GM23338 (cell line): ENCODE measurements around the gene ZNF532. TPM values are rescaled to one million over a fixed set of nuclear protein-coding genes. Genes with fewer than 3 reads are reported as not detected.

ENCODE experiments used
- ATAC-seq: fragments of 200-7000 bp; cut with Tn5 transposase; 3 replicates; pipeline ENCODE4 v1.9.1; 2020
- DNase-seq: peaks from one replicate; pipeline ENCODE4 v3.0.0-alpha.2; 2015; ENCODE audit warnings: low spot score
- H2AFZ ChIP-seq: fragments of 200-600 bp; sonication (generic); 2 replicates; pipeline ENCODE4 v1.8.0; 2016; ENCODE audit warnings: antibody characterized with exemption, mild to moderate bottlenecking, moderate library complexity
- H3F3A ChIP-seq: fragments of 200-600 bp; sonication (generic); replicated peaks from 2 replicates; pipeline ENCODE4 v1.8.0; 2017; ENCODE audit warnings: antibody characterized with exemption, mixed run types, low read depth
- H3K27ac ChIP-seq: fragments of 200-600 bp; sonication (generic); 2 replicates; pipeline ENCODE4 v1.6.1; 2016; ENCODE audit warnings: low read depth
- H3K27me3 ChIP-seq: fragments of 200-600 bp; sonication (generic); 2 replicates; pipeline ENCODE4 v1.8.0; 2016; ENCODE audit warnings: mild to moderate bottlenecking, mixed run types, moderate library complexity; ENCODE audit not compliant: insufficient read depth
- H3K36me3 ChIP-seq: fragments of 200-600 bp; sonication (generic); 2 replicates; pipeline ENCODE4 v1.8.0; 2016; ENCODE audit warnings: mild to moderate bottlenecking; ENCODE audit not compliant: insufficient read depth
- H3K4me1 ChIP-seq: fragments of 200-600 bp; sonication (generic); 2 replicates; pipeline ENCODE4 v1.8.0; 2016; ENCODE audit warnings: mild to moderate bottlenecking, moderate library complexity; ENCODE audit not compliant: insufficient read depth
- H3K4me2 ChIP-seq: fragments of 200-600 bp; sonication (generic); 2 replicates; pipeline ENCODE4 v1.7.1; 2017; ENCODE audit warnings: mixed run types
- H3K4me3 ChIP-seq: fragments of 200-600 bp; sonication (generic); 2 replicates; pipeline ENCODE4 v1.6.1; 2016; ENCODE audit warnings: mixed run types
- H3K79me2 ChIP-seq: fragments of 200-600 bp; sonication (generic); replicated peaks from 2 replicates; pipeline ENCODE4 v1.8.0; 2017; ENCODE audit warnings: mild to moderate bottlenecking; ENCODE audit not compliant: insufficient read depth
- H3K9me2 ChIP-seq: fragments of 200-600 bp; sonication (generic); 2 replicates; pipeline ENCODE4 v1.8.0; 2017; ENCODE audit not compliant: insufficient read depth
- H4K20me1 ChIP-seq: fragments of 200-600 bp; sonication (generic); replicated peaks from 2 replicates; pipeline ENCODE4 v1.8.0; 2017; ENCODE audit warnings: mild to moderate bottlenecking; ENCODE audit not compliant: insufficient read depth
- H3K27ac Mint-ChIP-seq: 2 replicates; pipeline ENCODE4 v1.8.0; 2020; ENCODE audit warnings: inconsistent platforms, mild to moderate bottlenecking, moderate library complexity, mixed read lengths
- H3K27me3 Mint-ChIP-seq: 3 replicates; pipeline ENCODE4 v1.8.0; 2022; ENCODE audit warnings: low read depth, mild to moderate bottlenecking, moderate library complexity, mixed read lengths, inconsistent platforms; ENCODE audit not compliant: insufficient read depth, poor library complexity
- H3K36me3 Mint-ChIP-seq: 3 replicates; pipeline ENCODE4 v1.8.0; 2021; ENCODE audit warnings: low read depth, mild to moderate bottlenecking, inconsistent platforms, moderate library complexity, mixed read lengths
- H3K4me1 Mint-ChIP-seq: 3 replicates; pipeline ENCODE4 v1.8.0; 2020; ENCODE audit warnings: mild to moderate bottlenecking, inconsistent platforms, mixed read lengths
- H3K4me3 Mint-ChIP-seq: 3 replicates; pipeline ENCODE4 v1.8.0; 2021; ENCODE audit warnings: moderate library complexity, mild to moderate bottlenecking, inconsistent platforms, mixed read lengths
- H3K9me3 Mint-ChIP-seq: 3 replicates; pipeline ENCODE4 v1.8.0; 2020; ENCODE audit warnings: moderate library complexity, mild to moderate bottlenecking, inconsistent platforms, mixed read lengths
- CREB1 ChIP-seq: fragments of 250-450 bp; sonication (Bioruptor Pico); IDR thresholded peaks from 2 replicates; pipeline ENCODE4 v1.5.0; 2020; ENCODE audit warnings: low read depth, mild to moderate bottlenecking, moderate library complexity
- JUNB ChIP-seq: IDR thresholded peaks from one replicate; pipeline ENCODE4 v1.6.1; 2016; ENCODE audit warnings: antibody characterized with exemption; ENCODE audit not compliant: unreplicated experiment
- NANOG ChIP-seq: IDR thresholded peaks from 2 replicates; pipeline ENCODE4 v1.6.1; 2016; ENCODE audit warnings: antibody characterized with exemption, borderline replicate concordance
- POLR2AphosphoS5 ChIP-seq: IDR thresholded peaks from 2 replicates; pipeline ENCODE4 v1.6.1; 2016; ENCODE audit warnings: antibody characterized with exemption, low read depth
- STAT1 ChIP-seq: IDR thresholded peaks from one replicate; pipeline ENCODE4 v1.6.1; 2016; ENCODE audit warnings: antibody characterized with exemption; ENCODE audit not compliant: unreplicated experiment
- ZNF114 ChIP-seq: fragments of 250-450 bp; sonication (Bioruptor Pico); IDR thresholded peaks from 2 replicates; pipeline ENCODE4 v1.5.0; 2020; ENCODE audit warnings: mild to moderate bottlenecking, moderate library complexity
- ZNF331 ChIP-seq: fragments of 250-450 bp; sonication (Bioruptor Pico); IDR thresholded peaks from 2 replicates; pipeline ENCODE4 v1.5.0; 2020; ENCODE audit warnings: low read depth, mild to moderate bottlenecking, moderate library complexity
- polyA plus RNA-seq: library from polyadenylated mRNA; unstranded; fragments of >200 nt; fragmentation: Nextera tagmentation; extraction: Ambion mirVana; gene quantifications from 2 replicates; pipeline ENCODE4 v1.2.1, GENCODE V29; 2016
- total RNA-seq: library from RNA; depleted of rRNA; stranded (reverse); fragments of >200 nt; shearing (Covaris generic); gene quantifications from 2 replicates; pipeline ENCODE4 v1.2.3, GENCODE V29; 2014
- TF ChIP-seq, protein P1 (sequence below), 2 experiments: fragments of 200-600 bp in 1 of 2; sonication (generic) in 1 of 2; conservative IDR thresholded peaks; 2 replicates each; pipeline versions ENCODE4 v1.5.1 to v1.6.1; 2016 to 2017; ENCODE audit warnings: antibody characterized with exemption in 2 of 2, low read depth in 2 of 2, mild to moderate bottlenecking in 2 of 2, moderate library complexity in 1 of 2
- TF ChIP-seq, protein P2 (sequence below): IDR thresholded peaks from one replicate; pipeline ENCODE4 v1.6.1; 2018; ENCODE audit warnings: antibody characterized with exemption; ENCODE audit not compliant: unreplicated experiment

Gene ZNF532
- total and polyA plus RNA-seq, 2 experiments from 2014 or later: 51.5 to 225 TPM

DNA sequence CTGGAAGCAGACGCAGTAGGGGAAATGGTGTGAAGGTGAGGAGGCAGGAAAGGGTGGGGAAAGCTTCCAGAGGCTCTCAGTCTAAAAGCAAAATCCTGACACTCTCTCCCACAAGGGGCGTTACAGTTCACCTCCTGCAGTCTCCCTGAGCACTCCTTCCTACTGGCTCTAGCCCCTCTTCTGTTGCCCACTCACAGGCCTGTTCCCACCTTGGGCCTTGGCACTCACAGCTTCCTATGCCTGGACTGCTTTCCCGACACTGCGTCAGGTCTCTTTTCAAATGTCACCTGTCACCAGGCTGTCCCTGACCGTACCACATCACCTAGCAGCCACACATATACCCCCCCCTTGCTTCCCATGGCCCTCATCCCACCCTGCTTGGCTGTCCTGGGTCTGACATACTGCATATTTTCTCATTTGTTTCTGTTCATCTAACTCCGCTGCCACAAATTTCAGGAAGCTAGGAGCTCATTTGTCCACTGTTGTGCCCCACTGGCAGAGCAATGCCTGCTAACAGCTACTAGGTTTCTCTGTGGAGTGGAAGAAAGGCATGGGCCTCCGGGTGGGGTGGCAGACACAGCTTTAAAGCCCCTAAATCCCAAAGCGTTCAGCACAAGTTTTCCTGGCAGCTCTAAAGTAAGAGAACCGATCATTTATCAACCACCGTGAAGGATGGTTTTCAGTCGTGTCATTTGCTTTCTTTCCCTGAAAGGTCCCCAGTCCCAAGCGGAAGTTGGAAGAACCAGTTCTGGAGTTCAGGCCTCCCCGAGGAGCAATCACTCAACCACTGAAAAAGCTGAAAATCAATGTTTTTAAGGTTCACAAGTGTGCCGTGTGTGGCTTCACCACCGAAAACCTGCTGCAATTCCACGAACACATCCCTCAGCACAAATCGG is 118.8 kb downstream of the ZNF532 start (continued):
- TF ChIP-seq, protein P1, sequence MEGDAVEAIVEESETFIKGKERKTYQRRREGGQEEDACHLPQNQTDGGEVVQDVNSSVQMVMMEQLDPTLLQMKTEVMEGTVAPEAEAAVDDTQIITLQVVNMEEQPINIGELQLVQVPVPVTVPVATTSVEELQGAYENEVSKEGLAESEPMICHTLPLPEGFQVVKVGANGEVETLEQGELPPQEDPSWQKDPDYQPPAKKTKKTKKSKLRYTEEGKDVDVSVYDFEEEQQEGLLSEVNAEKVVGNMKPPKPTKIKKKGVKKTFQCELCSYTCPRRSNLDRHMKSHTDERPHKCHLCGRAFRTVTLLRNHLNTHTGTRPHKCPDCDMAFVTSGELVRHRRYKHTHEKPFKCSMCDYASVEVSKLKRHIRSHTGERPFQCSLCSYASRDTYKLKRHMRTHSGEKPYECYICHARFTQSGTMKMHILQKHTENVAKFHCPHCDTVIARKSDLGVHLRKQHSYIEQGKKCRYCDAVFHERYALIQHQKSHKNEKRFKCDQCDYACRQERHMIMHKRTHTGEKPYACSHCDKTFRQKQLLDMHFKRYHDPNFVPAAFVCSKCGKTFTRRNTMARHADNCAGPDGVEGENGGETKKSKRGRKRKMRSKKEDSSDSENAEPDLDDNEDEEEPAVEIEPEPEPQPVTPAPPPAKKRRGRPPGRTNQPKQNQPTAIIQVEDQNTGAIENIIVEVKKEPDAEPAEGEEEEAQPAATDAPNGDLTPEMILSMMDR (conservative IDR thresholded peaks at IDR 0.05; ENCODE audit: low read depth in 2 of 2): 0 out of 4 replicates have a peak, but pooled peaks of 1 of the 2 experiments have one; percentile 5
- TF ChIP-seq ZNF114 (CRISPR knock-in tag) (no peak), STAT1 (no peak), CREB1 (no peak), ZNF331 (no peak)
- TF ChIP-seq, protein P2, sequence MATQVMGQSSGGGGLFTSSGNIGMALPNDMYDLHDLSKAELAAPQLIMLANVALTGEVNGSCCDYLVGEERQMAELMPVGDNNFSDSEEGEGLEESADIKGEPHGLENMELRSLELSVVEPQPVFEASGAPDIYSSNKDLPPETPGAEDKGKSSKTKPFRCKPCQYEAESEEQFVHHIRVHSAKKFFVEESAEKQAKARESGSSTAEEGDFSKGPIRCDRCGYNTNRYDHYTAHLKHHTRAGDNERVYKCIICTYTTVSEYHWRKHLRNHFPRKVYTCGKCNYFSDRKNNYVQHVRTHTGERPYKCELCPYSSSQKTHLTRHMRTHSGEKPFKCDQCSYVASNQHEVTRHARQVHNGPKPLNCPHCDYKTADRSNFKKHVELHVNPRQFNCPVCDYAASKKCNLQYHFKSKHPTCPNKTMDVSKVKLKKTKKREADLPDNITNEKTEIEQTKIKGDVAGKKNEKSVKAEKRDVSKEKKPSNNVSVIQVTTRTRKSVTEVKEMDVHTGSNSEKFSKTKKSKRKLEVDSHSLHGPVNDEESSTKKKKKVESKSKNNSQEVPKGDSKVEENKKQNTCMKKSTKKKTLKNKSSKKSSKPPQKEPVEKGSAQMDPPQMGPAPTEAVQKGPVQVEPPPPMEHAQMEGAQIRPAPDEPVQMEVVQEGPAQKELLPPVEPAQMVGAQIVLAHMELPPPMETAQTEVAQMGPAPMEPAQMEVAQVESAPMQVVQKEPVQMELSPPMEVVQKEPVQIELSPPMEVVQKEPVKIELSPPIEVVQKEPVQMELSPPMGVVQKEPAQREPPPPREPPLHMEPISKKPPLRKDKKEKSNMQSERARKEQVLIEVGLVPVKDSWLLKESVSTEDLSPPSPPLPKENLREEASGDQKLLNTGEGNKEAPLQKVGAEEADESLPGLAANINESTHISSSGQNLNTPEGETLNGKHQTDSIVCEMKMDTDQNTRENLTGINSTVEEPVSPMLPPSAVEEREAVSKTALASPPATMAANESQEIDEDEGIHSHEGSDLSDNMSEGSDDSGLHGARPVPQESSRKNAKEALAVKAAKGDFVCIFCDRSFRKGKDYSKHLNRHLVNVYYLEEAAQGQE: no peak

DNA sequence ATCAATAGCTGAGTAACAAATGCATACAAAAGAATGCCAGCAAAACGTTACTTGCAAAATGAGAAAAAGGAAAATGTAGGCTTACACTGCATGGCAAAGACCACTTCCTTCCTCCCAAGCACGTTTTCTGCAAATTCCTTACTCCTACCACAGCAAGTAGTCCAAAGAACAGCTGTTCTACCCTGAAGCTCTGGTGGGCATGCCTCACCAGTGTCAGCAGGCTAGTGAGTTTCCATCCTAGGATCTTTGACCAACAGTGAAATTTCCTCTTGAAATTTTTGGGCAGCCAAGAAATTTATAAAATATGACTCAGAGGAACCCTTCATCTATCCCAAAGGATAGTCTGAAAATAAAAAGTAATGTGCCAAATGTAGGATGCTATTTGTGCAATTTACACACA is 123.9 kb downstream of the ZNF532 start:
- H3K9me3 Mint-ChIP-seq: peaks cover 5% of the 10 kb centered on the region; the same call in 2 of the 3 replicates
- Histone ChIP-seq H3K36me3 (peaks cover 9% of the 10 kb centered on the region; the same call in 1 of the 2 replicates), H4K20me1 (no peaks in the 10 kb centered on the region; the same call in 1 of the 2 replicates), H3K27ac (no peak overlapping the region), H3K4me1 (no peaks in the 10 kb centered on the region), H3K4me3 (no peak overlapping the region), H3K4me2 (no peak overlapping the region), H3K27me3 (no peaks in the 10 kb centered on the region), H3F3A (peaks cover 12% of the 10 kb centered on the region; the same call in 1 of the 2 replicates), H3K9me2 (no peaks in the 10 kb centered on the region), H2AFZ (no peak overlapping the region), H3K79me2 (no peaks in the 10 kb centered on the region)
- H3K4me1 Mint-ChIP-seq: no peaks in the 10 kb centered on the region
- DNase-seq (no peak), ATAC-seq (no peak)
- peaks cover 6% of the 10 kb centered on the region for H3K27me3 Mint-ChIP-seq
- no peak overlapping the region for H3K27ac Mint-ChIP-seq
- peaks cover 33% of the 10 kb centered on the region for H3K36me3 Mint-ChIP-seq
- H3K4me3 Mint-ChIP-seq: no peak overlapping the region
- TF ChIP-seq NANOG (no peak), JUNB (no peak), POLR2AphosphoS5 (no peak)
- TF ChIP-seq, protein P2: no peak
- TF ChIP-seq, protein P1 (conservative IDR thresholded peaks at IDR 0.05; ENCODE audit: low read depth in 2 of 2): no peak
